Astrocyte of the cerebellum (primary cell): ENCODE measurements around the gene SCAI.
"Not testable (repeated sequence)": the region's sequence is repeated elsewhere in the genome, so short reads cannot be mapped to it uniquely, and the experiment has no call there.

ENCODE experiments used
- DNase-seq: peaks from one replicate; pipeline ENCODE4 v3.0.0-alpha.2; 2011; ENCODE audit warnings: low read depth
- H3K4me3 ChIP-seq: 2 replicates; pipeline ENCODE4 v1.5.1; 2011; ENCODE audit warnings: mild to moderate bottlenecking, low read depth, low read length, moderate library complexity
- CTCF ChIP-seq: IDR thresholded peaks from 2 replicates; pipeline ENCODE4 v1.5.1; 2012; ENCODE audit warnings: low read length, low read depth, moderate library complexity, mild to moderate bottlenecking; ENCODE audit errors: missing control alignments
- in situ Hi-C: cut with HindIII; loops from 2 replicates; pipeline ENCODE4 v1.10.0; 2017; ENCODE audit warnings: low sequenced_read_pairs

Gene SCAI

GRCh38 chr9:124964604-124965003 lies 178.7 kb downstream of the SCAI start:
- in situ Hi-C loops, result no loop called here

GRCh38 chr9:124964056-124964455 lies 179.3 kb downstream of the SCAI start:
- in situ Hi-C loops, result no loop called here
- no peak overlapping the region for H3K4me3 ChIP-seq
- no peak for DNase-seq

More at GRCh38 chr9:124964604-124965003, 178.7 kb downstream of the SCAI start:
- H3K4me3 ChIP-seq, result no peak overlapping the region
- no peak for DNase-seq
- no peak for TF ChIP-seq CTCF

GRCh38 chr9:124960409-124960752 lies 182.9 kb downstream of the SCAI start:
- no peak for DNase-seq
- in situ Hi-C loops, result no loop called here
- no peak overlapping the region for H3K4me3 ChIP-seq
- no peak for TF ChIP-seq CTCF

More at GRCh38 chr9:124964056-124964455, 179.3 kb downstream of the SCAI start:
- no peak for TF ChIP-seq CTCF

- DNase-seq, H3K4me3 ChIP-seq, in situ Hi-C loops: not testable (repeated sequence)
These were observed 183.5 kb downstream of the SCAI start for GRCh38 chr9:124959671-124960408.

GRCh38 chr9:124954255-124954654 lies 189.1 kb downstream of the SCAI start:
- no peak for TF ChIP-seq CTCF
- H3K4me3 ChIP-seq, result no peak overlapping the region
- in situ Hi-C loops, result no loop called here
- DNase-seq, result no peak

GRCh38 chr9:124950050-124950718 lies 193.1 kb downstream of the SCAI start:
- TF ChIP-seq CTCF, result no peak
- in situ Hi-C loops, result no loop called here
- H3K4me3 ChIP-seq, result no peak overlapping the region
- no peak for DNase-seq

GRCh38 chr9:124949387-124949786 lies 193.9 kb downstream of the SCAI start:
- no peak for DNase-seq
- TF ChIP-seq CTCF, result no peak
- H3K4me3 ChIP-seq, result no peak overlapping the region
- in situ Hi-C loops, result no loop called here
